ENCODE measurements around the gene SLITRK6.
"Not testable (repeated sequence)": the region's sequence is repeated elsewhere in the genome, so short reads cannot be mapped to it uniquely, and the experiment has no call there.

The SLITRK6 gene

DNA sequence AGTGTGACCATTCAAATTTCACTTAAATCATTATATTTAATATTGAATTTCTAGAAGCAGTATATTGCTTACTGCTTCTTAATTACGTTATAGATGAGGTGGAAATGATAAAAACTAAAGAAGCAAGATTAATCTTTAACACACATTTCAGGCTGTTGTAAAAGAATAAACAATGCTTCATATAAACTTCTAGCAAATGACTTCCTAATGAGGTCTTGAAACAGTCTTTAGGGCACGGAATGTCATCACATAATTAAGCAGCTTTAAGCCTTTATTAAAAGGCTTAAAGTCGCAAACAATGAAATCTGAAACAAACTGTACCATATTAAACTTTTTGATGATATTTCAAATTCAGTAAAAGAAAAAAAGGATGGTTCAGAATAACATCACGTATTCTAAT, 1.9 kb downstream of the SLITRK6 start:
- peak overlapping the region; percentile 59 for H3K4me3 ChIP-seq (ENCODE audit: low read depth, low read length)
- TF ChIP-seq, protein P1, sequence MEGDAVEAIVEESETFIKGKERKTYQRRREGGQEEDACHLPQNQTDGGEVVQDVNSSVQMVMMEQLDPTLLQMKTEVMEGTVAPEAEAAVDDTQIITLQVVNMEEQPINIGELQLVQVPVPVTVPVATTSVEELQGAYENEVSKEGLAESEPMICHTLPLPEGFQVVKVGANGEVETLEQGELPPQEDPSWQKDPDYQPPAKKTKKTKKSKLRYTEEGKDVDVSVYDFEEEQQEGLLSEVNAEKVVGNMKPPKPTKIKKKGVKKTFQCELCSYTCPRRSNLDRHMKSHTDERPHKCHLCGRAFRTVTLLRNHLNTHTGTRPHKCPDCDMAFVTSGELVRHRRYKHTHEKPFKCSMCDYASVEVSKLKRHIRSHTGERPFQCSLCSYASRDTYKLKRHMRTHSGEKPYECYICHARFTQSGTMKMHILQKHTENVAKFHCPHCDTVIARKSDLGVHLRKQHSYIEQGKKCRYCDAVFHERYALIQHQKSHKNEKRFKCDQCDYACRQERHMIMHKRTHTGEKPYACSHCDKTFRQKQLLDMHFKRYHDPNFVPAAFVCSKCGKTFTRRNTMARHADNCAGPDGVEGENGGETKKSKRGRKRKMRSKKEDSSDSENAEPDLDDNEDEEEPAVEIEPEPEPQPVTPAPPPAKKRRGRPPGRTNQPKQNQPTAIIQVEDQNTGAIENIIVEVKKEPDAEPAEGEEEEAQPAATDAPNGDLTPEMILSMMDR (IDR thresholded peaks at IDR 0.05; ENCODE audit: low read depth, low read length): no peak

DNA sequence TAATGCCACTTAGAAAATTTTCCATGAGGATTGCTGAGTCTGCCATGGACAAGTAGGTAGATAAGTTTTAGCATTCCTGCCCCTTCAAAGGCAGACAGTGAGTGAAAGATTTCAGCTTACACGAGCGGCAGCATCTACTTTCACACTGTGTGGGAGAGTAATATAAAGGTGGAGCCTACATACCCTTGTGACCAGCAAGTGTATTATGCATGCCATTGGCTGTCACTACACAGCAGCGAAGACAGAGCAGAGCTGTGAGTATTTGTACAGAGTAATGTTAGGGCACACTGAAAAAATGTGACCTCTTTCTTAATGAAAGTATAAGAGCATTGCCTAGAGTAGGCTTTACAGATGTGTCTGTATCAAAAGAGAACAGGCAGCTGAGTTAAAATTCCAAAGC, 14.0 kb downstream of the SLITRK6 start:
- no peak overlapping the region for H3K4me3 ChIP-seq (ENCODE audit: low read depth, low read length)
- TF ChIP-seq, protein P1 (IDR thresholded peaks at IDR 0.05; ENCODE audit: low read depth, low read length): no peak

DNA sequence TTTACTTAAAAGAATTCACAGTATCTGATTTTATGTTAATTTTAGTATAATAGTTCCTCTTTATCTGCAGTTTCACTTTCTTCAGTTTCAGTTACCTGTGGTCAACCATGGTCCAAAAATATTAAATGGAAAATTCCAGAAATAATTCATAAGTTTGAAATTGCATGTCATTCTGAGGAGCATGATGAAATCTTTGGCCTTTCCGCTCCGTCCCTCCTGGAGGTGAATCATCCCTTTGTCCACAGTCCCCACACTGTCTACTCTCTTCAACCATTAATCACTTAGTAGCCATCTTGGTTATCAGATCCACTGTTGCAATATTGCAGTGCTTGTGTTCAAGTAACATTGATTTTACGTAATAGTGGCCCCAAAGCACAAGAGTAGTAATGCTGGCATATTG, 26.9 kb downstream of the SLITRK6 start:
- H3K4me3 ChIP-seq (ENCODE audit: low read depth, low read length): no peak overlapping the region
- TF ChIP-seq, protein P1 (IDR thresholded peaks at IDR 0.05; ENCODE audit: low read depth, low read length): no peak

DNA sequence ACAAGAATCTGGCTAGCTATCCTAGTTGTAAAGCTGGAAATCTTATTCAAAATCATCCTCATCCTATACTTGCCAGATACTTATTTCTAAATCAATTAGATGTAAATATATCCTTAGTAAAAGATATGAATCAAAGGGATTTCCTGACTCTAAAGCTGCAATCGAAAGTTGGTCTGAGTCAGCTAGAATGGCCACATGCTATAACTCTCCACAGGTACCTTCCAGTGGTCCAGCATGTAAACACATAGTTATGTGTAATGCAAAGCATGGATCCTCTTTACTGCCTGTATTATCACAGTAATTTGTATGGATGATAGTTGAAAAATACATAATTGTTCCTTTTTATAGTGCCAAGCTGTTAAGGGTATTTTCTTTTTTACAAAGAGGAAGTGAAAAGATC, 27.4 kb downstream of the SLITRK6 start:
- TF ChIP-seq, protein P1 (IDR thresholded peaks at IDR 0.05; ENCODE audit: low read depth, low read length): no peak

DNA sequence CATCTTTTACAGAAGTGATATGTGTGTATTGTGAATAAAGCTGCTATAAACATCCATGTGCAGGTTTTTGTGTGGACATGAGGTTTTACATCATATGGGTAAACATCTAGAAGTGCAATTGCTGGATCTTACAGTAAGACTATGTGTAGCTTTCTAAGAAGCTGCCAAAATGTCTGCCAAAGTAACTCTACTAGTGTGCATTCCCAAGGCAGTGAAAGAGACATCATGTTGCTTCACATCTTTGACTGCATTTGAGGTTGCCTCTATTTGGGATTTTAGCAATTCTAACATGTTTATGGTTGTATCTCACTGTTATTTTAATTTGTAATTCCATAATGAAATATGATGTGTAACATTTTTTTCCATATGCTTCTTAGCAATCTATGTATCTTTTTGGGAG, 30.3 kb downstream of the SLITRK6 start:
- no peak overlapping the region for H3K4me3 ChIP-seq (ENCODE audit: low read depth, low read length)
- TF ChIP-seq, protein P1 (IDR thresholded peaks at IDR 0.05; ENCODE audit: low read depth, low read length): no peak

More for the DNA sequence above, 27.4 kb downstream of the SLITRK6 start:
- no peak overlapping the region for H3K4me3 ChIP-seq (ENCODE audit: low read depth, low read length)

DNA sequence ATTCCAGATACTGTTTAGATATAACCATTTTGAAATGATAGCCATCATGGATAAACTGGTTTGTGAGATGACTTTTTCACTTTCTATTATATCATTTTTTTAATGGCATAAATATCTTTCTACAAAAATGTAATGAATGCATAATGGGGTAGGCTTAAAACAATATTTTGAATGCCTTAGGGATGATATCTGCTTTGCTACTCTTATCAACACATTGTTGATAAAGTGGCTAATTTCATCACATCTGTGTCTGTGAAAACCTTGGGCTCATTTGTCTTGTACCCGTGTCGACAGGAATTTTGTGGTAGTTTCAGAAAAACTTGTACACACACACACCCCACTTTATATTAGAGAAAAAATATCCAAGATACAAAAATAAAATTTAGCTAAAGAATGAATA, 44.1 kb downstream of the SLITRK6 start:
- no peak overlapping the region for H3K4me3 ChIP-seq (ENCODE audit: low read depth, low read length)
- TF ChIP-seq, protein P1 (IDR thresholded peaks at IDR 0.05; ENCODE audit: low read depth, low read length): no peak

DNA sequence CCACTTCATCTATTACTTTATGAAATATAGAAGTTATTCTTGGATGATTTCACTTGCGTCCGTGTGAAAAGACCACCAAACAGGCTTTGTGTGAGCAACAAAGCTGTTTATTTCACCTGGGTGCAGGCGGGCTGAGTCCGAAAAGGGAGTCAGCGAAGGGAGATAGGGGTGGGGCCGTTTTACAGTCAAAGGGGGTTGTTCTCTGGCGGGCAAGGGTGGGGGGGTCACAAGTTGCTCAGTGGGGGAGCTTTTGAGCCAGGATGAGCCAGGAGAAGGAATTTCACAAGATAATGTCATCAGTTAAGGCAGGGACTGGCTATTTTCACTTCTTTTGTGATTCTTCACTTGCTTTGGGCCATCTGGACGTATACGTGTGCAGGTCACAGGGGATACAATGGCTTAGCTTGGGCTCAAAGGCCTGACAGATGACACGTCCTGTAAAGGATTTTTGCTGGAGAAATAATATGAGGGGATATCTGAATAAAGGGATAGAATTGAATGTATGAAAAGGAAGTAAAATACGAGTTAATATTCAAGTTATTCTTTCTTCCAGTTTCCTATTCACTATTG, 55.9 kb downstream of the SLITRK6 start:
- not testable (repeated sequence) for H3K4me3 ChIP-seq (ENCODE audit: low read depth, low read length)

All from WI38 (cell line).